Mesendoderm (in vitro differentiated cells): ENCODE data around the gene TMEM151B. TPM values are rescaled to one million over a fixed set of nuclear protein-coding genes. Genes with fewer than 3 reads are reported as not detected.

Source experiments
- DNase-seq: peaks from one replicate; pipeline ENCODE4 v3.0.0; 2013
- H2AK5ac ChIP-seq: 2 replicates; pipeline ENCODE4 v1.6.1; 2013; ENCODE audit warnings: low read length, inconsistent platforms
- H2BK120ac ChIP-seq: 2 replicates; pipeline ENCODE4 v1.6.1; 2013; ENCODE audit warnings: low read depth, mild to moderate bottlenecking, low read length, moderate library complexity, mixed read lengths
- H2BK15ac ChIP-seq: replicated peaks from 2 replicates; pipeline ENCODE4 v1.6.1; 2013; ENCODE audit warnings: low read depth, mild to moderate bottlenecking, moderate library complexity
- H2BK5ac ChIP-seq: 2 replicates; pipeline ENCODE4 v1.6.1; 2013; ENCODE audit warnings: low read length, inconsistent platforms
- H3K18ac ChIP-seq: 2 replicates; pipeline ENCODE4 v1.6.1; 2013; ENCODE audit warnings: mild to moderate bottlenecking, low read length, mixed read lengths
- H3K23ac ChIP-seq: one replicate; pipeline ENCODE4 v1.6.1; 2013; ENCODE audit warnings: low read length
- H3K27ac ChIP-seq: 2 replicates; pipeline ENCODE4 v1.5.1; 2013; ENCODE audit warnings: low read depth, mild to moderate bottlenecking, inconsistent platforms, low read length, moderate library complexity
- H3K27me3 ChIP-seq: 2 replicates; pipeline ENCODE4 v1.6.1; 2013; ENCODE audit warnings: low read length, control low read depth, mild to moderate bottlenecking, inconsistent platforms; ENCODE audit not compliant: insufficient read depth, poor library complexity
- H3K36me3 ChIP-seq: 2 replicates; pipeline ENCODE4 v1.6.1; 2013; ENCODE audit warnings: low read length, inconsistent platforms; ENCODE audit not compliant: control insufficient read depth, insufficient read depth
- H3K4ac ChIP-seq: one replicate; pipeline ENCODE4 v1.6.1; 2013; ENCODE audit warnings: low read depth, mild to moderate bottlenecking, low read length, moderate library complexity
- H3K4me1 ChIP-seq: 2 replicates; pipeline ENCODE4 v1.6.1; 2013; ENCODE audit warnings: low read depth, low read length, inconsistent platforms; ENCODE audit not compliant: control insufficient read depth
- H3K4me2 ChIP-seq: 2 replicates; pipeline ENCODE4 v1.6.1; 2013; ENCODE audit warnings: low read length
- H3K4me3 ChIP-seq: 2 replicates; pipeline ENCODE4 v1.5.1; 2013; ENCODE audit warnings: mild to moderate bottlenecking, low read length
- H3K56ac ChIP-seq: one replicate; pipeline ENCODE4 v1.6.1; 2013; ENCODE audit warnings: low read length
- H3K79me1 ChIP-seq: 2 replicates; pipeline ENCODE4 v1.6.1; 2013; ENCODE audit warnings: low read length, inconsistent platforms
- H3K79me2 ChIP-seq: 2 replicates; pipeline ENCODE4 v1.6.1; 2013; ENCODE audit warnings: mild to moderate bottlenecking, low read length; ENCODE audit not compliant: control insufficient read depth, insufficient read depth
- H3K9ac ChIP-seq: 2 replicates; pipeline ENCODE4 v1.6.1; 2013; ENCODE audit warnings: low read length, inconsistent platforms
- H4K5ac ChIP-seq: one replicate; pipeline ENCODE4 v1.6.1; 2013; ENCODE audit warnings: low read length
- H4K8ac ChIP-seq: one replicate; pipeline ENCODE4 v1.6.1; 2013; ENCODE audit warnings: low read depth, mild to moderate bottlenecking, control low read depth, low read length, moderate library complexity
- WGBS: extraction: QIAGEN DNeasy Blood & Tissue Kit; methylation state at CpG from one replicate; pipeline ENCODE4 v1.1.7; 2013; ENCODE audit warnings: low lambda C conversion rate, missing lambda C conversion rate; ENCODE audit not compliant: insufficient coverage; ENCODE audit errors: extremely low coverage; 5-methylcytosine and 5-hydroxymethylcytosine counted together
- polyA plus RNA-seq, 2 experiments: library from polyadenylated mRNA; stranded (reverse); fragments of 200-250 nt; gene quantifications; one replicate each; pipeline ENCODE4 v1.2.3, GENCODE V29; 2013

Gene TMEM151B
- 1.6 TPM for polyA plus RNA-seq (2013, experiment 1 of 2)
- 1.6 TPM for polyA plus RNA-seq (2013, experiment 2 of 2)

DNA sequence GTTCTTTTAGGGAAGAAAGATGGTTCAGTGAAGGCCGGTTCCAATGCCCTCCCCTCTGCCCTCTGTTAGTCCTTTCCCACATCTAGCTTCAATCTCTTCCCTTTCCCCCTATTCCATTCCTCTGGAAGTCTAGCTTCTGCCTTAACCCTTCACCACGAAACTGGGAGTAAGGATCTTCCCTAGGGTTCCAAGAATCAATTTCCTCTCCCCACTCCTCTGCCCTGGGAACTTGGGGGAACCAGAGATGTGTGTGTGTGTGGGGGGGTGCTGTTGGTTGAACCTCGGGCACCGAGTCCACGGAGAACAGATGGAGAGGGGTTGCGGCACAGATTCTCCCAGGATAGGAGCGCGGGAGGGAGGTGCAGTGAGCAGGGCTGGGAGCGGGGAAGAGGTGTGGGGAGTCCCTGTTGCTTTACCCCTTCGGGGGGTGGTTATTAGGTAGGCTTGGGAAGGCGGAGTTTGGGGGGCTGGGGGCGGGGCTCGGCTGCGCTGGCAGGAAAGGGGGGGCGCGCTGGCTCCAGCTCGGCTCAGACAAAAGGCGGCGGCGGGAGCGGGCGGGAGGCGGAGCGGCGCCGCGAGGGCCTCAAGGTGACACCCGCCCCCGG lies at the start of gene TMEM151B:
Gene TMEM151B, plus strand, starts transcription at position 530 of the 605 bp plus-strand sequence. CDS start 293 bp downstream, outside the sequence.
- Histone ChIP-seq H3K27ac (no peak within 1 kb of the TSS), H3K23ac (peak within 1 kb of the TSS; percentile 68)

DNA sequence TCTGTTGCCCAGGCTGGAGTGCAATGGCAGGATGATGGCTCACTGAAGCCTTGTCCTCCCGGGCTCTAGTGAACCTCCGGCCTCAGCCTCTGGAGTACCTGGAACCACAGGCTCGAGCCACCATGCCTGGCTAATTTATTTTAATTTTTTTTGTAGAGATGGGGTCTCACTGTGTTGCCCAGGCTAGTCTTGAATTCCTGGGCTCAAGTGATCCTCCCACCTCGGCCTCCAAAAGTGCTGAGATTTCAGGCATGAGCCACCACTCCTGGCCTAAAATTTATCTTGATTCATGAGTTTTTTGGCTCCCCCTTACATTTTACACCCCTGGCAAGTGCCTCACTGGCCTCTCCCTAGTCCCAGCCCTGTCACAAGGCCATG lies 49.3 kb upstream of the TMEM151B start:
- Histone ChIP-seq H3K4me3 (no peak overlapping the region), H3K36me3 (no peaks in the 10 kb centered on the region), H3K23ac (no peak overlapping the region), H2AK5ac (no peak overlapping the region), H3K4me2 (no peak overlapping the region), H3K56ac (peak overlapping the region; percentile 67), H3K79me2 (peaks cover 6% of the 10 kb centered on the region), H3K4ac (no peak overlapping the region), H2BK15ac (no peak overlapping the region), H4K5ac (no peak overlapping the region), H3K27me3 (no peaks in the 10 kb centered on the region), H3K9ac (no peak overlapping the region), H3K18ac (no peak overlapping the region), H2BK120ac (no peak overlapping the region), H3K27ac (no peak overlapping the region), H2BK5ac (no peak overlapping the region), H4K8ac (no peak overlapping the region), H3K79me1 (peaks cover under 1% of the 10 kb centered on the region), H3K4me1 (peaks cover 24% of the 10 kb centered on the region)
- no CpG with 5 or more reads among the region's 4 CpGs for WGBS
- no peak for DNase-seq

More for the DNA sequence above, at the start of gene TMEM151B:
- Histone ChIP-seq H4K5ac (no peak within 1 kb of the TSS), H2BK120ac (no peak within 1 kb of the TSS), H3K56ac (peak within 1 kb of the TSS; percentile 60), H3K18ac (no peak within 1 kb of the TSS), H3K27me3 (no peaks in the 10 kb centered on the region), H2BK15ac (no peak within 1 kb of the TSS), H3K9ac (peak within 1 kb of the TSS; percentile 13), H3K79me2 (no peaks in the 10 kb centered on the region), H3K36me3 (no peaks in the 10 kb centered on the region), H3K4me2 (peak within 1 kb of the TSS; percentile 35), H4K8ac (no peak within 1 kb of the TSS), H3K4me3 (no peak within 1 kb of the TSS), H2BK5ac (no peak within 1 kb of the TSS), H3K4ac (no peak within 1 kb of the TSS), H3K79me1 (no peaks in the 10 kb centered on the region), H2AK5ac (no peak within 1 kb of the TSS), H3K4me1 (no peaks in the 10 kb centered on the region)
- DNase-seq = no peak
- no CpG with 5 or more reads among the region's 29 CpGs for WGBS

DNA sequence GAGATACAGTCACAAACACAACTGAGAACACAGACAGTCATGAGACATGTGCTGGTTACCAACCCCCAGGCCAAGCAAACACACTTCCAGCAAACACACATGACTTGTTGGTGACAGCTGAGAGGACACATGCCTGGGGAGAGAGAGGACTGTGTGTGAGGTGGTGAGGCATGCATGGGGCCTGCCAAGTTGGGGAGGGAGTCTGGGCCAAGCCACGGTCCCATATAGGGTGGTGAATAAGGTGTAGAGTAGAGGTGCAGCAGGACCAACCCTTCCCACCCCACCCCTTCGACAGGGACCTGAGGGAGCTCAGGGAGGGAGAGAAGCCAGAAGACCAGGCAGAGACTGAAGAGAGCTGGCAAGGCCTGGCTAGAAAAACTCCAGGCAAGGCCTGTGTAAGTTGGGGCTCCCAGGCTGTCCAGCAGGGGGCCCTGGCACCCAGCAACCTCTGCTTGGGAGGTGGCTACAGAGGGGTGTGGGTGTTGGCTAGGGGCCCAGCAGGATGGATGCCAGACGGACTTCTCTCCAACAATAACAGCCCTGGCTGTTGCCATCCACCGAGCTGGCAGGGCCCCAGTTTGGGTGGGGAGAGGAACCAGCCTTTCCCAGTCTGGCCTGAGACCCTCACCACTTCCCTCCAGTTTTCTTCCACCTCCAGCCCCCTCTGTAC lies 48.8 kb upstream of the TMEM151B start:
- H3K27me3 ChIP-seq = no peaks in the 10 kb centered on the region
- H3K4me3 ChIP-seq = no peak overlapping the region
- no peak overlapping the region for H3K9ac ChIP-seq
- no peak overlapping the region for H3K23ac ChIP-seq
- peak overlapping the region; percentile 69 for H3K56ac ChIP-seq
- peaks cover 26% of the 10 kb centered on the region for H3K4me1 ChIP-seq
- H3K79me1 ChIP-seq = peaks cover 3% of the 10 kb centered on the region
- no peak overlapping the region for H2BK5ac ChIP-seq
- no peak overlapping the region for H2BK120ac ChIP-seq
- H2BK15ac ChIP-seq = no peak overlapping the region
- H4K5ac ChIP-seq = no peak overlapping the region
- peaks cover 10% of the 10 kb centered on the region for H3K79me2 ChIP-seq
- H4K8ac ChIP-seq = no peak overlapping the region
- peak; percentile 79 for DNase-seq
- peak overlapping the region; percentile 8 for H3K18ac ChIP-seq
- no peaks in the 10 kb centered on the region for H3K36me3 ChIP-seq
- WGBS = no CpG with 5 or more reads among the region's 4 CpGs
- no peak overlapping the region for H3K27ac ChIP-seq
- no peak overlapping the region for H2AK5ac ChIP-seq
- H3K4me2 ChIP-seq = no peak overlapping the region
- no peak overlapping the region for H3K4ac ChIP-seq

DNA sequence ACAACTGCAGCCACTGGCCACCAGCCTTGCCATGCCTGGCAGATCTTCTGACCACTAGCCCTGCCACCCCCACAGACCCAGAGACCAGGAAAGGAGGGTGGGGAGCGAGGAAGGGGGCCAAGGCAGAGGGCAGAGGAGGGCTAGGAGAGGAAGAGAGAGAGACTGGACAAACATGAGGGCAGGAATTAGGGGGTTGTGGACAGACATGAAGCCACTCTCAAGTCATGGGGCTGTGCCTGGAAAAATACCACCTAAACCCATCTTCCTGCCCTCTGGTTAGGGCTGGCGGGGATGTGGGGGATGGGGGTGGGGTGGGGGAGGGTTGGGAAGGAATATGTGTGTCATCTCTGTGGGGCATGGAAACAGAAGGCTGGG lies 48.3 kb upstream of the TMEM151B start:
- no peaks in the 10 kb centered on the region for H3K27me3 ChIP-seq
- H3K56ac ChIP-seq = peak overlapping the region; percentile 69
- H3K23ac ChIP-seq = no peak overlapping the region
- H2BK15ac ChIP-seq = no peak overlapping the region
- peaks cover 10% of the 10 kb centered on the region for H3K79me2 ChIP-seq
- no peak overlapping the region for H3K4me3 ChIP-seq
- peak overlapping the region; percentile 86 for H2AK5ac ChIP-seq
- peaks cover 3% of the 10 kb centered on the region for H3K79me1 ChIP-seq
- H3K9ac ChIP-seq = peak overlapping the region; percentile 34
- no peak overlapping the region for H3K27ac ChIP-seq
- WGBS = no CpG with 5 or more reads among the region's 2 CpGs
- no peak overlapping the region for H3K4ac ChIP-seq
- H3K4me2 ChIP-seq = no peak overlapping the region
- no peak overlapping the region for H2BK120ac ChIP-seq
- no peak overlapping the region for H2BK5ac ChIP-seq
- H3K18ac ChIP-seq = peak overlapping the region; percentile 8
- no peak overlapping the region for H4K8ac ChIP-seq
- peaks cover 26% of the 10 kb centered on the region for H3K4me1 ChIP-seq
- no peak overlapping the region for H4K5ac ChIP-seq
- no peaks in the 10 kb centered on the region for H3K36me3 ChIP-seq
- DNase-seq = no peak

DNA sequence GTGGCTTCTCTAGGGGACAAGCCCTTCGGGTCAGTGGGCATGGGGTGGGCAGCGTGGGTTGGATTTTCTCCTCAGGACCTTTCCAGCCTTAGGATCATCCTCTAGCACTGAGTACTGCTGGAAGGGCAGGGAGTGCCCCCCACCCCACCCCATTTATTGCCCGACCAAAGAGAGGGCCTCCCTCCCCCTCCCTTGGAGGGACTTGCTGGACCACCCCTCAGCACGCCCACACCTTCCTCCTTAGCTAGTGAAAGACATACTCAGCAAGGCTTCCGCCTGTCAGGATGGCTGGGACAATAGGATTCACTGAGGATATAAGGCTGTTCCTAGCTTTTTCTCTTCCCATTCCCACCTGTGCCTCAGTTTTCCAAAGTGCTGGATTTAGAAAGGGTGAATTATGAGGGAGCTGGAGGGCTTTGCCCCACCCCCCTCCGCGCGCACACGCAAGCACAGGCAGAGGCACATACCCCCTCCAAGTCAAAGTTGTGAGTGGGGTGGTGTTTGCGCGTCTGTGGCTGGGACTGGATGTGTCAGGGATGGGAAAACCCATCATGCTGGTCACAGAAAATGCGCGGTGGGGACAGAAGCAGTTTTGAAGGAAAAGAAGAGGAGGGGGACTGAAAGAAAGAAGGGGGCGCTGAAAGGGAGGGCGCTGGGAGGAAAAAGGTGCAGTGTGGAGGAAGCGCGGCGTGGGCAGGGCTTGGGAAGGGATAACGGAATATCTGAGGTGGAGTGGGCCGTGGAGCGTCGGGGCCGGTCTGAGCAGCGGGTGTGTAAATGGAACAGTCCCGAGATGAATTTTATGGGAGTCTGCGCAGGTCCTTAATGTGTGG lies 47.5 kb upstream of the TMEM151B start:
- H3K23ac ChIP-seq = peak overlapping the region; percentile 59
- H2AK5ac ChIP-seq = no peak overlapping the region

More for the DNA sequence above, 47.5 kb upstream of the TMEM151B start:
- H3K4me1 ChIP-seq = peaks cover 18% of the 10 kb centered on the region
- H2BK120ac ChIP-seq = no peak overlapping the region
- peak overlapping the region; percentile 65 for H3K9ac ChIP-seq
- H3K36me3 ChIP-seq = no peaks in the 10 kb centered on the region
- H4K8ac ChIP-seq = no peak overlapping the region
- peak overlapping the region; percentile 82 for H3K56ac ChIP-seq
- no peak overlapping the region for H2BK15ac ChIP-seq
- peaks cover 3% of the 10 kb centered on the region for H3K79me1 ChIP-seq
- WGBS = no CpG with 5 or more reads among the region's 26 CpGs
- no peak overlapping the region for H3K4ac ChIP-seq
- peak overlapping the region; percentile 32 for H3K4me3 ChIP-seq
- no peak overlapping the region for H4K5ac ChIP-seq
- H3K18ac ChIP-seq = peak overlapping the region; percentile 29
- H3K4me2 ChIP-seq = peak overlapping the region; percentile 81
- H3K79me2 ChIP-seq = peaks cover 10% of the 10 kb centered on the region
- DNase-seq = no peak
- H3K27ac ChIP-seq = no peak overlapping the region
- H3K27me3 ChIP-seq = no peaks in the 10 kb centered on the region
- H2BK5ac ChIP-seq = no peak overlapping the region
